Progenitor cell of endocrine pancreas (in vitro differentiated cells): Measurements from ENCODE around the gene ZDHHC14. TPM values are rescaled to one million over a fixed set of nuclear protein-coding genes. Genes with fewer than 3 reads are reported as not detected.
"Not testable (repeated sequence)": the region's sequence is repeated elsewhere in the genome, so short reads cannot be mapped to it uniquely, and the experiment has no call there.

Experiments
- DNase-seq: peaks from one replicate; pipeline ENCODE4 v3.0.0; 2021; ENCODE audit warnings: low spot score; ENCODE audit not compliant: unreplicated experiment
- H3K27ac Mint-ChIP-seq: 2 replicates; pipeline ENCODE4 v1.8.0; 2021; ENCODE audit warnings: mild to moderate bottlenecking, moderate library complexity, mixed read lengths
- H3K27me3 Mint-ChIP-seq: 2 replicates; pipeline ENCODE4 v1.8.0; 2021; ENCODE audit warnings: mixed read lengths
- H3K36me3 Mint-ChIP-seq: 2 replicates; pipeline ENCODE4 v1.8.0; 2022; ENCODE audit warnings: mixed read lengths; ENCODE audit not compliant: insufficient read depth
- H3K4me1 Mint-ChIP-seq: 2 replicates; pipeline ENCODE4 v1.8.0; 2021; ENCODE audit warnings: low read depth, mixed read lengths
- H3K4me3 Mint-ChIP-seq: 2 replicates; pipeline ENCODE4 v1.8.0; 2021; ENCODE audit warnings: low read depth, mild to moderate bottlenecking, moderate library complexity, mixed read lengths
- H3K9me3 Mint-ChIP-seq: 2 replicates; pipeline ENCODE4 v1.8.0; 2021; ENCODE audit warnings: low read depth, mixed read lengths
- total RNA-seq: library from RNA; stranded (reverse); gene quantifications from 2 replicates; pipeline ENCODE4 v1.2.1, GENCODE V29; 2021
- TF ChIP-seq, protein P1 (sequence below): fragments of 200-600 bp; sonication (generic); IDR thresholded peaks from one replicate; pipeline ENCODE4 v1.5.0; 2021; ENCODE audit warnings: antibody characterized with exemption, mild to moderate bottlenecking; ENCODE audit not compliant: unreplicated experiment

The ZDHHC14 gene
- total RNA-seq, 1 donor from 2014 or later, result 9.0 TPM

DNA sequence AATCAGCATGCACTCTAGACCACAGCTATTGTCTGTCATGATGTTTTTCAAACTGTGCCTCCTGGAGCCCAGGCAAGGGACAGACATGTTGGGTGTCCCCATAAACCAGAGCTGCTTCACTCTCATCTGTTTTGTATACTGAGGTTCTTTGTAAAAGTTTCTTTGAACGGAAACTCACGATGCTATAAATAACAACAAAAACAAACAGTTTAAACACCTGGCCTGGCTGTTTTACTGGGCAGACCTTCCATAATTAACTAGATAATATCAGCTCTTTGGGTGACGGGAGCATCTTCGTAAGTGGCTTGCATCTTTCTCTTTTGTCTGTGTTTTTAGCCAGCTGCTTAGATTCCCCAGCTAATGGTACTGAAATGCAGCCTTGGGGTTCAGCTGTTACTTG lies 190.3 kb downstream of the ZDHHC14 start:
- Mint-ChIP-seq H3K27me3 (peaks cover 6% of the 10 kb centered on the region), H3K4me1 (no peaks in the 10 kb centered on the region), H3K4me3 (no peak overlapping the region), H3K9me3 (peaks cover 3% of the 10 kb centered on the region), H3K36me3 (no peaks in the 10 kb centered on the region), H3K27ac (no peak overlapping the region)
- TF ChIP-seq, protein P1, sequence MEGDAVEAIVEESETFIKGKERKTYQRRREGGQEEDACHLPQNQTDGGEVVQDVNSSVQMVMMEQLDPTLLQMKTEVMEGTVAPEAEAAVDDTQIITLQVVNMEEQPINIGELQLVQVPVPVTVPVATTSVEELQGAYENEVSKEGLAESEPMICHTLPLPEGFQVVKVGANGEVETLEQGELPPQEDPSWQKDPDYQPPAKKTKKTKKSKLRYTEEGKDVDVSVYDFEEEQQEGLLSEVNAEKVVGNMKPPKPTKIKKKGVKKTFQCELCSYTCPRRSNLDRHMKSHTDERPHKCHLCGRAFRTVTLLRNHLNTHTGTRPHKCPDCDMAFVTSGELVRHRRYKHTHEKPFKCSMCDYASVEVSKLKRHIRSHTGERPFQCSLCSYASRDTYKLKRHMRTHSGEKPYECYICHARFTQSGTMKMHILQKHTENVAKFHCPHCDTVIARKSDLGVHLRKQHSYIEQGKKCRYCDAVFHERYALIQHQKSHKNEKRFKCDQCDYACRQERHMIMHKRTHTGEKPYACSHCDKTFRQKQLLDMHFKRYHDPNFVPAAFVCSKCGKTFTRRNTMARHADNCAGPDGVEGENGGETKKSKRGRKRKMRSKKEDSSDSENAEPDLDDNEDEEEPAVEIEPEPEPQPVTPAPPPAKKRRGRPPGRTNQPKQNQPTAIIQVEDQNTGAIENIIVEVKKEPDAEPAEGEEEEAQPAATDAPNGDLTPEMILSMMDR, result no peak
- no peak for DNase-seq

DNA sequence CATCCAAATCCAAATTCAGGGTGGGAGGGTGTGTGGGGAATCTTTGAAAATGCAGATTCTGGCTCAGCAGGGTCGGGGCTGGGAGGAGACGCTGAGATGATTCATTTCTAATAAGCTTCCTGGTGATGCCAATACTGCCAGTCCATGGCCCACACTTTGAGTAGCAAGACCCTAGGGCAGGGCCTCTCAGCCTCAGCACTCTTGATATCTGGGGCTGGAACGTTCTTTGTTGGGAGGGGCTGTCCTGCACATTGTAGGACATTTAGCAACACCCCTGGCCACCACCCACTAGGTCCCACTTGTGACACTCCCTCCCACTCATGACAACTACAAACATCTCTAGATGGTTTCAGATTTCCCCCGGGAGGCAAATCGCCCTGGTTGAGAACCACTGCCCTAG lies 191.0 kb downstream of the ZDHHC14 start:
- no peak overlapping the region for H3K4me3 Mint-ChIP-seq
- peaks cover 6% of the 10 kb centered on the region for H3K27me3 Mint-ChIP-seq
- no peaks in the 10 kb centered on the region for H3K4me1 Mint-ChIP-seq
- no peak for DNase-seq
- TF ChIP-seq, protein P1, result no peak
- H3K36me3 Mint-ChIP-seq, result no peaks in the 10 kb centered on the region
- H3K9me3 Mint-ChIP-seq, result peaks cover 3% of the 10 kb centered on the region
- H3K27ac Mint-ChIP-seq, result no peak overlapping the region

DNA sequence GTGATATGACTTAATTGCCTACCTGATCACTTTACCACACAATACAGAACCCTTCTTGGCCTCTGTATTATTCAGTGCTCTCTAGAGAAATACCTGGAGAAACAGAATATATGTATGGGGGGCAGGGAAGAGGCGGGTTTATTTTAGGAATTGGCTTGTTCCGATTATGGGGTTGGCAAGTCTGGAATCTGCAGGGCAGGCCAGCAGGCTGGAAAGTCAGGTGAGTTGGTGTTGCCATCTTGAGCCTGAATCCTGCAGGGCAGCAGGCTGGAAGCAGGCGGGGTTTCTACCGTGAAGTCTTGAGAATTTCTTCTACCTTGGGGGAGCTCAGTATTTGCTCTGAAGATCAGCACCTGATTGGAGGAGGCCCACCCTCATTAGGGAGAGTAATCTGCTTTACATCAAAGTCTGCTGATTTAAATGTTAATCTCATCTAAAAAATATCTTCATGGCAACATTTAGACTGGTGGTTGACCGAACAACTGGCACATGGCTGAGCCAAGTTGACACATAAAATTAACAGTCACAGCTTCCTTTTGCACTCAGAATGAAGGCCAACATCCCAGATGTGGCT lies 193.9 kb downstream of the ZDHHC14 start:
- H3K27ac Mint-ChIP-seq, result no peak overlapping the region
- peaks cover 4% of the 10 kb centered on the region for H3K9me3 Mint-ChIP-seq
- no peak overlapping the region for H3K4me3 Mint-ChIP-seq
- H3K4me1 Mint-ChIP-seq, result no peaks in the 10 kb centered on the region
- H3K36me3 Mint-ChIP-seq, result no peaks in the 10 kb centered on the region
- peaks cover 7% of the 10 kb centered on the region for H3K27me3 Mint-ChIP-seq
- DNase-seq, result no peak
- TF ChIP-seq, protein P1, result no peak

DNA sequence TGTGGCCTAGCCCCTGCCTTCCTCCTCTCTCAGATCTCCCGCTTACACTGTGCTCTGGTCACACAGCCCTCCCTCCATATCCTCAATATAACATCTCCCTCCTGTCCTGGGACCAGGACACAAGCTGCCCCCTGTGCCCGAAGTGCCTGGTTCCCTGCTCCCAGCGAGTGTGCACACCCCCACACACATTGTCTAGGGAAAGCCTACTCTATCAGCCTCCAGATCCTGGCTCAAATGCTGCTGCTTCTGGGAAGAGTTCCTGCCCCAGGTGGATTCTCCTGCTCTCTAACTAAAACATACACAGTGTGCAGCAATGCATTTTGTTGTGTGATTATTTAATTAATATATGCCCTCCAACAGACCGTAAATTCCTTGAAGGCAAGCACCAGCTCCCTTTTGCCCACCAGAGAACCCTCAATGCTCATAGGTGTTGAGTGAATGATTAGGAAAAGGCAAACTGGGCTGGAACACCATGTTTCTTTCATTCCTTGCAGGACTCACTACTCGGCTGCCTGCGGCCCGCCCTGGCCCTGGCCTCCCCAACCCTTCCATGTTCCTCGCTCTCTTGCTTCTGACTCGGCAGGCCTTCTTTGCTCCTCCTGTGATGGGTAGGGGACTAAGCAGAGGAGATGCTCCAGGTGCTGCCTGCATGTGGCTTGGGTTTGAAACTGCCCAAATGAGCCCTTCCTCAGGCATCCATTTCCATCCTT lies 194.6 kb downstream of the ZDHHC14 start:
- H3K4me1 Mint-ChIP-seq, result no peaks in the 10 kb centered on the region
- DNase-seq, result no peak
- peaks cover 14% of the 10 kb centered on the region for H3K27me3 Mint-ChIP-seq
- TF ChIP-seq, protein P1, result no peak
- H3K36me3 Mint-ChIP-seq, result no peaks in the 10 kb centered on the region
- H3K9me3 Mint-ChIP-seq, result peaks cover 4% of the 10 kb centered on the region
- H3K27ac Mint-ChIP-seq, result peak overlapping the region; percentile 47
- H3K4me3 Mint-ChIP-seq, result no peak overlapping the region

DNA sequence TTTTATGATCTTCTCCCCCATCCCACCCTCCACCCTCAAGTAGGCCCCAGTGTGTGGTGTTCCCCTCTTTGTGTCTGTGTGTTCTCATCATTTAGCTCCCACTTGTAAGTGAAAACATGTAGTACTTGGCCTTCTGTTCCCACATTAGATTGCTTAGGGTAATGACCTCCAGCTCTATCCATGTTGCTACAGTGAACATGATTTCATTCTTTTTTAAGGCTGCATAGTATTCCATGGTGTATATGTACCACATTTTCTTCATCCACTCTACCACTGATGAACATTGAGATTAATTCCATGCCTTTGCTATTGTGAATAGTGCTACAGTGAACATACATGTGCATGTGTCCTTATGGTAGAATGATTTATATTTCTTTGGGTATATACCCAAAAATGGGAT lies 196.0 kb downstream of the ZDHHC14 start:
- peaks cover 20% of the 10 kb centered on the region for H3K27me3 Mint-ChIP-seq
- H3K27ac Mint-ChIP-seq, result not testable (repeated sequence)

DNA sequence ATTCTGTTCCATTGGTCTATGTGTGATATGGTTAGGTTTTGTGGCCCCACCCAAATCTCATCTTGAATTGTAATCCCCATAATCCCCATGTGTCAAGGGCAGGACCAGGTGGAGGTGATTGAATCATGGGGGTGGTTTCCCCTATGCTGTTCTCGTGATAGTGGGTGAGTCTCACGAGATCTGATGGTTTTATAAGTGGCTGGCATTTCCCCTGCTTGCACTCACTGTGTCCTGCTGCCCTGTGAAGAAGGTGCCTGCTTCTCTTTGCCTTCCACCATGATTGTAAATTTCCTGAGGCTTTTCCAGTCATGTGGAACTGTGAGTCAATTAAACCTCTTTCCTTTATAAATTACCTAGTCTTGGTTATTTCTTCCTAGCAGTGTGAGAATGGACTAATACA lies 197.5 kb downstream of the ZDHHC14 start:
- H3K27me3 Mint-ChIP-seq, result peaks cover 35% of the 10 kb centered on the region
- H3K9me3 Mint-ChIP-seq, result peaks cover 14% of the 10 kb centered on the region
- H3K4me3 Mint-ChIP-seq, H3K27ac Mint-ChIP-seq, DNase-seq, H3K4me1 Mint-ChIP-seq, H3K36me3 Mint-ChIP-seq: not testable (repeated sequence)

More for the DNA sequence above, 196.0 kb downstream of the ZDHHC14 start:
- H3K36me3 Mint-ChIP-seq, H3K4me1 Mint-ChIP-seq, DNase-seq, H3K4me3 Mint-ChIP-seq, H3K9me3 Mint-ChIP-seq: not testable (repeated sequence)
